ENCODE data around the gene CHRM2. TPM values are rescaled to one million over a fixed set of nuclear protein-coding genes. Genes with fewer than 3 reads are reported as not detected.

CHRM2 gene
- total and polyA plus RNA-seq, 2 of the 4 experiments (the other 2 are of a cell fraction), result 79.3 to 184 TPM

DNA sequence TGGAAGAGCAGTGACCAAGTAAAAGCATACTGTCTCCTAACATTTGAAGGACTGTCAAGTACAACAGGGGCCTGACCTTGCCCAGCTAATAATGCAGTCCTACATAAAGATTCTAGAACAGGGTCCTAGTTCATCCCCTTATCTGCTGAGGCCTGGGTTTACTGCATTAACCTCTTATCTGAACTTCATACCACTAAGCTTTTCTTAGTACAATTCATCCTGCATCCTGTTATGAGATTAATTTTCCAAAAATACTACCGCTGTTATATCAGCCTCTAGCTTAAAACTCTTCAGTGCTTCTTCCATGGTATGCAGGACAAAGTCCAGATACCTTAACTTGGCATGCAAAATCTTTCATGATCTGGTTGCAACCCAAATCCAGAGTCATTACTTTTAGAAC lies 72.5 kb downstream of the CHRM2 start:
- Histone ChIP-seq H2BK5ac (ENCODE audit: low read depth, low read length, poor library complexity, severe bottlenecking) (no peak overlapping the region), H3K4me2 (ENCODE audit: low read depth, low read length) (no peak overlapping the region), H4K8ac (ENCODE audit: low read depth in 2 of 2, low read length in 2 of 2) (no peak overlapping the region), H3K9ac (ENCODE audit: low read depth, low read length) (no peak overlapping the region), H2AFZ (replicated peaks; ENCODE audit: low read length, poor library complexity) (no peak overlapping the region), H4K5ac (ENCODE audit: low read depth, low read length) (peak overlapping the region; percentile 40; the same call in 1 of the 2 replicates), H3K14ac (replicated peaks; ENCODE audit: low read depth, low read length) (no peak overlapping the region; the same call in 1 of the 2 replicates), H3K56ac (ENCODE audit: extremely low read depth, insufficient read depth, low read length) (no peak overlapping the region), H3K23ac (ENCODE audit: low read depth, low read length) (no peak overlapping the region), H3K27ac (ENCODE audit: insufficient read depth, low read length) (no peak overlapping the region), H3K4me1 (ENCODE audit: control insufficient read depth, insufficient read depth, low read length) (peaks cover 14% of the 10 kb centered on the region), H3K9me3 (ENCODE audit: control insufficient read depth, insufficient read depth, low read length) (no peaks in the 10 kb centered on the region), H3K27me3 (ENCODE audit: control insufficient read depth, insufficient read depth, low read length) (no peaks in the 10 kb centered on the region), H3K9me1 (ENCODE audit: insufficient read depth, low read length) (peaks cover 7% of the 10 kb centered on the region), H3K18ac (ENCODE audit: low read depth, low read length) (no peak overlapping the region), H4K20me1 (ENCODE audit: insufficient read depth, low read length) (peaks cover 5% of the 10 kb centered on the region; the same call in 1 of the 2 replicates), H2BK20ac (ENCODE audit: low read depth, low read length) (no peak overlapping the region), H2AK9ac (replicated peaks; ENCODE audit: low read depth, low read length, poor library complexity) (no peak overlapping the region), H3K36me3 (ENCODE audit: control insufficient read depth, insufficient read depth, low read length) (peaks cover 20% of the 10 kb centered on the region), H3K79me1 (ENCODE audit: low read depth in 1 of 2, low read length in 2 of 2) (peaks cover 32 to 60% of the 10 kb centered on the region in 2 experiments), H3K4ac (ENCODE audit: low read depth, low read length) (no peak overlapping the region), H3K4me3 (ENCODE audit: insufficient read depth, low read depth, low read length) (no peak overlapping the region), H2BK15ac (ENCODE audit: low read depth, low read length) (no peak overlapping the region), H2AK5ac (ENCODE audit: low read depth, low read length) (no peak overlapping the region), H4K91ac (ENCODE audit: insufficient read depth, low read depth, low read length) (no peak overlapping the region), H2BK120ac (ENCODE audit: low read depth, low read length) (no peak overlapping the region)
- intact Hi-C loops (cut with micrococcal nuclease), result loop anchor here (5.0 kb wide), 1 partner anchor 51 kb away; no protein-coding TSS in a partner anchor
- DNase-seq, result no peak
- in situ Hi-C loops (cut with MboI; ENCODE audit: low sequenced_read_pairs), result no loop called here
- TF ChIP-seq CHD1 (IDR thresholded peaks at IDR 0.05; ENCODE audit: low read depth, low read length) (no peak), RFX5 (IDR thresholded peaks at IDR 0.05; ENCODE audit: low read depth, low read length) (no peak), RAD21 (IDR thresholded peaks at IDR 0.05; ENCODE audit: low read length) (no peak), POLR2A (IDR thresholded peaks at IDR 0.05; ENCODE audit: low read depth, low read length) (no peak), RCOR1 (IDR thresholded peaks at IDR 0.05; ENCODE audit: insufficient replicate concordance, low read length) (no peak), MAZ (IDR thresholded peaks at IDR 0.05; ENCODE audit: borderline replicate concordance, low read depth, low read length) (no peak), FOS (IDR thresholded peaks at IDR 0.05; ENCODE audit: low read depth, low read length) (no peak), NFE2L2 (IDR thresholded peaks at IDR 0.05; ENCODE audit: low read depth, low read length) (no peak), MAFK (IDR thresholded peaks at IDR 0.05; ENCODE audit: low read depth, low read length) (no peak), CEBPB (IDR thresholded peaks at IDR 0.05; ENCODE audit: low read depth, low read length) (no peak), SMC3 (IDR thresholded peaks at IDR 0.05; ENCODE audit: low read depth, low read length) (no peak), BHLHE40 (IDR thresholded peaks at IDR 0.05; ENCODE audit: low read depth, low read length) (no peak)
- TF ChIP-seq, protein P1, sequence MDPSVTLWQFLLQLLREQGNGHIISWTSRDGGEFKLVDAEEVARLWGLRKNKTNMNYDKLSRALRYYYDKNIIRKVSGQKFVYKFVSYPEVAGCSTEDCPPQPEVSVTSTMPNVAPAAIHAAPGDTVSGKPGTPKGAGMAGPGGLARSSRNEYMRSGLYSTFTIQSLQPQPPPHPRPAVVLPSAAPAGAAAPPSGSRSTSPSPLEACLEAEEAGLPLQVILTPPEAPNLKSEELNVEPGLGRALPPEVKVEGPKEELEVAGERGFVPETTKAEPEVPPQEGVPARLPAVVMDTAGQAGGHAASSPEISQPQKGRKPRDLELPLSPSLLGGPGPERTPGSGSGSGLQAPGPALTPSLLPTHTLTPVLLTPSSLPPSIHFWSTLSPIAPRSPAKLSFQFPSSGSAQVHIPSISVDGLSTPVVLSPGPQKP (IDR thresholded peaks at IDR 0.05; ENCODE audit: borderline replicate concordance, low read depth, low read length), result no peak
- TF ChIP-seq, protein P2, sequence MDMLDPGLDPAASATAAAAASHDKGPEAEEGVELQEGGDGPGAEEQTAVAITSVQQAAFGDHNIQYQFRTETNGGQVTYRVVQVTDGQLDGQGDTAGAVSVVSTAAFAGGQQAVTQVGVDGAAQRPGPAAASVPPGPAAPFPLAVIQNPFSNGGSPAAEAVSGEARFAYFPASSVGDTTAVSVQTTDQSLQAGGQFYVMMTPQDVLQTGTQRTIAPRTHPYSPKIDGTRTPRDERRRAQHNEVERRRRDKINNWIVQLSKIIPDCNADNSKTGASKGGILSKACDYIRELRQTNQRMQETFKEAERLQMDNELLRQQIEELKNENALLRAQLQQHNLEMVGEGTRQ (IDR thresholded peaks at IDR 0.05; ENCODE audit: low read depth, low read length), result no peak
- no TSS peak for BruUV-seq (replicated peaks)
- dilution Hi-C loops (cut with HindIII; ENCODE audit: low sequenced_read_pairs, unreplicated experiment), result no loop called here
- no peak for ATAC-seq (ENCODE audit: low read depth)
- POLR2A ChIA-PET (ENCODE audit: unreplicated experiment), result no interaction called here
- 100% methylated on average over 1 of the region's 1 CpG; no CpG with 5 or more reads in 1 of the 2 experiments for WGBS, 2 experiments (ENCODE audit: extremely low coverage in 2 of 2, insufficient read length in 1 of 2)
- CTCF ChIA-PET, result no interaction called here
